CD14-positive monocyte (primary cell): ENCODE data around the gene PXDN. TPM values are rescaled to one million over a fixed set of nuclear protein-coding genes. Genes with fewer than 3 reads are reported as not detected.
A peak's percentile ranks its signal among the peaks of the same experiment; 100 is the strongest.

Experiments
- DNase-seq, 3 donors: peaks; one replicate each; pipeline ENCODE4 v3.0.0-alpha.2; 2011 to 2022
- H2AFZ ChIP-seq: 2 replicates; pipeline ENCODE4 v1.6.0; 2012; ENCODE audit warnings: mild to moderate bottlenecking, low read depth, low read length, inconsistent platforms; ENCODE audit not compliant: insufficient read depth, poor library complexity, severe bottlenecking
- H3K27ac ChIP-seq, 2 donors: 1 replicate in 1 of 2; 2 replicates in 1 of 2; pipeline ENCODE4 v1.5.1; 2012 to 2013; ENCODE audit warnings: low read length in 2 of 2, control low read depth in 1 of 2, inconsistent platforms in 1 of 2, low read depth in 1 of 2, mild to moderate bottlenecking in 1 of 2
- H3K27me3 ChIP-seq, 2 donors: one replicate each; pipeline versions ENCODE4 v1.6.0 to v1.6.1; 2011 to 2013; ENCODE audit warnings: low read length in 2 of 2; ENCODE audit not compliant: control insufficient read depth in 2 of 2, insufficient read depth in 2 of 2
- H3K36me3 ChIP-seq, 2 donors: replicated peaks in 1 of 2; 1 replicate in 1 of 2; 2 replicates in 1 of 2; pipeline versions ENCODE4 v1.5.1 to v1.6.1; 2012 to 2013; ENCODE audit warnings: low read length in 2 of 2, control low read depth in 1 of 2, inconsistent platforms in 1 of 2, mild to moderate bottlenecking in 1 of 2; ENCODE audit not compliant: insufficient read depth in 2 of 2, control insufficient read depth in 1 of 2
- H3K4me1 ChIP-seq, 2 donors: 1 replicate in 1 of 2; 2 replicates in 1 of 2; pipeline versions ENCODE4 v1.5.1 to v1.6.1; 2012 to 2013; ENCODE audit warnings: low read length in 2 of 2, control low read depth in 1 of 2, inconsistent platforms in 1 of 2, mild to moderate bottlenecking in 1 of 2, moderate library complexity in 1 of 2; ENCODE audit not compliant: insufficient read depth in 2 of 2, control insufficient read depth in 1 of 2
- H3K4me2 ChIP-seq: replicated peaks from 2 replicates; pipeline ENCODE3; 2012; ENCODE audit warnings: low read length, moderate library complexity, mild to moderate bottlenecking; ENCODE audit not compliant: poor library complexity, severe bottlenecking; ENCODE audit errors: extremely low read depth
- H3K4me3 ChIP-seq, 3 experiments: fragments of 200-600 bp in 1 of 3; sonication (generic) in 1 of 3; replicated peaks in 1 of 3; 1 replicate in 2 of 3; 2 replicates in 1 of 3; pipeline ENCODE4 v1.5.1; 2011 to 2013; ENCODE audit warnings: low read length in 3 of 3, mild to moderate bottlenecking in 3 of 3, control low read depth in 2 of 3, low read depth in 2 of 3, inconsistent platforms in 1 of 3, moderate library complexity in 1 of 3
- H3K79me2 ChIP-seq: 2 replicates; pipeline ENCODE4 v1.6.0; 2012; ENCODE audit warnings: mild to moderate bottlenecking, control low read depth, inconsistent platforms, low read length, moderate library complexity; ENCODE audit not compliant: insufficient read depth
- H3K9ac ChIP-seq: 2 replicates; pipeline ENCODE4 v1.6.0; 2017; ENCODE audit warnings: low read length, mild to moderate bottlenecking; ENCODE audit not compliant: insufficient read depth, poor library complexity, severe bottlenecking
- H3K9me3 ChIP-seq, 2 donors: replicated peaks in 1 of 2; 1 replicate in 1 of 2; 2 replicates in 1 of 2; pipeline versions ENCODE4 v1.5.1 to v1.6.1; 2012 to 2013; ENCODE audit warnings: low read length in 2 of 2, control low read depth in 1 of 2; ENCODE audit not compliant: control insufficient read depth in 1 of 2, insufficient read depth in 1 of 2
- H4K20me1 ChIP-seq: 2 replicates; pipeline ENCODE4 v1.6.0; 2012; ENCODE audit warnings: mild to moderate bottlenecking, low read length, control low read depth, moderate library complexity; ENCODE audit not compliant: insufficient read depth
- H3K27ac Mint-ChIP-seq, 7 donors: one replicate each; pipeline ENCODE4 v1.8.0; 2020; ENCODE audit warnings: mild to moderate bottlenecking in 7 of 7, mixed read lengths in 7 of 7, moderate library complexity in 6 of 7, inconsistent platforms in 2 of 7
- H3K27me3 Mint-ChIP-seq, 3 donors: one replicate each; pipeline ENCODE4 v1.8.0; 2021 to 2022; ENCODE audit warnings: low read depth in 3 of 3, mild to moderate bottlenecking in 3 of 3, mixed read lengths in 3 of 3, moderate library complexity in 3 of 3, inconsistent platforms in 1 of 3
- H3K36me3 Mint-ChIP-seq, 2 donors: one replicate each; pipeline ENCODE4 v1.8.0; 2020; ENCODE audit warnings: mixed read lengths in 2 of 2, inconsistent platforms in 1 of 2, mild to moderate bottlenecking in 1 of 2
- H3K4me1 Mint-ChIP-seq: one replicate; pipeline ENCODE4 v1.8.0; 2020; ENCODE audit warnings: mild to moderate bottlenecking, mixed read lengths
- H3K4me3 Mint-ChIP-seq, 2 donors: one replicate each; pipeline ENCODE4 v1.8.0; 2020; ENCODE audit warnings: mild to moderate bottlenecking in 2 of 2, mixed read lengths in 2 of 2, moderate library complexity in 1 of 2
- H3K9me3 Mint-ChIP-seq, 7 donors: one replicate each; pipeline ENCODE4 v1.8.0; 2020 to 2022; ENCODE audit warnings: mixed read lengths in 7 of 7, mild to moderate bottlenecking in 6 of 7, moderate library complexity in 6 of 7, inconsistent platforms in 2 of 7
- CTCF ChIP-seq: fragments of 200-600 bp; IDR thresholded peaks from one replicate; pipeline ENCODE4 v1.8.0; 2022; ENCODE audit warnings: antibody characterized with exemption, mild to moderate bottlenecking
- WGBS: methylation state at CpG from one replicate; pipeline ENCODE4 v1.1.5; 2013; ENCODE audit warnings: missing lambda C conversion rate; ENCODE audit not compliant: insufficient coverage; 5-methylcytosine and 5-hydroxymethylcytosine counted together
- intact Hi-C, 2 donors: fragments of 100-400 bp; cut with micrococcal nuclease; formaldehyde crosslinking; loops; one replicate each; pipeline versions ENCODE4 v1.15.0 to v1.15.1; 2023
- polyA plus RNA-seq, 3 donors: library from polyadenylated mRNA; depleted of rRNA in 1 of 3; unstranded in 2 of 3; stranded (reverse) in 1 of 3; fragments of 300-500 nt in 2 of 3; fragments of >200 nt in 1 of 3; fragmentation: Illumina TruSeq in 2 of 3; gene quantifications; 1 replicate in 2 of 3; 2 replicates in 1 of 3; pipeline ENCODE4 v1.2.3, GENCODE V29; 2012 to 2021

Gene PXDN
- polyA plus RNA-seq, 3 donors: not detected

- Histone ChIP-seq H3K79me2 (no peaks in the 10 kb centered on the region), H3K4me2 (no peak overlapping the region), H3K9ac (no peak overlapping the region), H3K4me3 (no peak overlapping the region), H2AFZ (no peak overlapping the region), H3K36me3 (no peaks in the 10 kb centered on the region), H3K27me3 (peaks cover 0 to 33% of the 10 kb centered on the region in 2 donors), H3K27ac (no peak overlapping the region), H3K4me1 (no peaks in the 10 kb centered on the region), H4K20me1 (no peaks in the 10 kb centered on the region), H3K9me3 (no peaks in the 10 kb centered on the region)
- Mint-ChIP-seq H3K27ac (no peak overlapping the region), H3K36me3 (no peaks in the 10 kb centered on the region), H3K9me3 (peaks cover 0 to 3% (median 0%) of the 10 kb centered on the region in 7 donors), H3K27me3 (peaks cover 41 to 48% (median 45%) of the 10 kb centered on the region in 3 donors), H3K4me1 (peaks cover 6% of the 10 kb centered on the region), H3K4me3 (peak overlapping the region in 1 of 2 donors; percentile 13)
- no peak for DNase-seq
- 85% methylated on average over 9 of the region's 9 CpGs for whole genome bisulfite sequencing
- no peak for TF ChIP-seq CTCF
- intact Hi-C loops: no loop called here
Measured at GRCh38 chr2:1746174-1747064, 2.1 kb upstream of the PXDN start.

GRCh38 chr2:1745171-1746023, 1.1 kb upstream of the PXDN start:
- no peak overlapping the region for H3K4me2 ChIP-seq
- H3K9ac ChIP-seq: no peak overlapping the region
- no peaks in the 10 kb centered on the region for H4K20me1 ChIP-seq
- no peaks in the 10 kb centered on the region for H3K36me3 ChIP-seq
- H2AFZ ChIP-seq: no peak overlapping the region
- intact Hi-C loops: no loop called here
- Mint-ChIP-seq H3K4me1 (peaks cover 6% of the 10 kb centered on the region), H3K27ac (no peak overlapping the region), H3K27me3 (peaks cover 43 to 49% (median 43%) of the 10 kb centered on the region in 3 donors), H3K4me3 (peak overlapping the region in 1 of 2 donors; percentile 86), H3K9me3 (peaks cover 0 to 3% (median 0%) of the 10 kb centered on the region in 7 donors), H3K36me3 (no peaks in the 10 kb centered on the region)
- TF ChIP-seq CTCF: no peak
- no peaks in the 10 kb centered on the region for H3K9me3 ChIP-seq
- no peaks in the 10 kb centered on the region for H3K79me2 ChIP-seq
- H3K4me3 ChIP-seq: no peak overlapping the region
- peaks cover 0 to 33% of the 10 kb centered on the region in 2 donors for H3K27me3 ChIP-seq
- H3K27ac ChIP-seq: no peak overlapping the region
- H3K4me1 ChIP-seq: no peaks in the 10 kb centered on the region
- WGBS: 75% methylated on average over 15 of the region's 26 CpGs
- no peak for DNase-seq
